Stomach (tissue), 4 donors: ENCODE results near the gene CPT1C.

Experiments used
- EP300 ChIP-seq: sonication (generic); formaldehyde crosslinking; IDR thresholded peaks from one replicate; pipeline ENCODE4 v1.6.1; 2017; ENCODE audit warnings: antibody characterized with exemption
- POLR2A ChIP-seq, 4 donors: fragments of 450-650 bp; IDR thresholded peaks; one replicate each; pipeline ENCODE4 v1.6.1; 2016; ENCODE audit warnings: antibody characterized with exemption in 4 of 4, control low read depth in 2 of 4, mild to moderate bottlenecking in 1 of 4, moderate library complexity in 1 of 4
- POLR2AphosphoS5 ChIP-seq, 3 donors: sonication (generic); formaldehyde crosslinking; IDR thresholded peaks; one replicate each; pipeline ENCODE4 v1.6.1; 2016; ENCODE audit warnings: antibody characterized with exemption in 3 of 3
- TF ChIP-seq, protein P1 (sequence below), 7 experiments: fragments of 450-650 bp in 4 of 7; fragments of 200-600 bp in 3 of 7; sonication (generic) in 3 of 7; IDR thresholded peaks; one replicate each; pipeline ENCODE4 v1.5.1; 2016 to 2019; ENCODE audit warnings: antibody characterized with exemption in 7 of 7, control low read depth in 2 of 7, mild to moderate bottlenecking in 1 of 7

DNA sequence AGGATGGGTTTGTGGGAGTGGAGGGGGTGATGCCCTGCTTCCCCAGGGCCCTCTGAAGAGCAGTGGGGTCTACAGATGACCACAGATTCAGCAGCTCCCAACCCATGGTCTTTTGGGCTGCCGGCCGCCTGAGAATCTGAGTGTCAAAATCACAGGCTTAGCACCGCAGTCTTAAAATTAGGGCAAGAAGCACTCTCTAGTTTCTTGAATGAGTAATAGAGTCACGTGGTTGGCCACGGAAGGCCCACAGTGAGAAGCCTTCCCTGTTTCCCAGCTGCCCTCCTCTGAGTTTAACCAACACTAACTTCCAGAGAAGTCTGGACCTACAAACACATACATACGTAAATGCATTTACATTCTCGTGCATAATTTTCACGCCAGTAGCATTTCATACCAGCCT lies 8.6 kb upstream of the CPT1C start:
- TF ChIP-seq POLR2A (IDR thresholded peaks at IDR 0.05) (no peak), POLR2AphosphoS5 (IDR thresholded peaks at IDR 0.05) (no peak), EP300 (no peak)
- TF ChIP-seq, protein P1, sequence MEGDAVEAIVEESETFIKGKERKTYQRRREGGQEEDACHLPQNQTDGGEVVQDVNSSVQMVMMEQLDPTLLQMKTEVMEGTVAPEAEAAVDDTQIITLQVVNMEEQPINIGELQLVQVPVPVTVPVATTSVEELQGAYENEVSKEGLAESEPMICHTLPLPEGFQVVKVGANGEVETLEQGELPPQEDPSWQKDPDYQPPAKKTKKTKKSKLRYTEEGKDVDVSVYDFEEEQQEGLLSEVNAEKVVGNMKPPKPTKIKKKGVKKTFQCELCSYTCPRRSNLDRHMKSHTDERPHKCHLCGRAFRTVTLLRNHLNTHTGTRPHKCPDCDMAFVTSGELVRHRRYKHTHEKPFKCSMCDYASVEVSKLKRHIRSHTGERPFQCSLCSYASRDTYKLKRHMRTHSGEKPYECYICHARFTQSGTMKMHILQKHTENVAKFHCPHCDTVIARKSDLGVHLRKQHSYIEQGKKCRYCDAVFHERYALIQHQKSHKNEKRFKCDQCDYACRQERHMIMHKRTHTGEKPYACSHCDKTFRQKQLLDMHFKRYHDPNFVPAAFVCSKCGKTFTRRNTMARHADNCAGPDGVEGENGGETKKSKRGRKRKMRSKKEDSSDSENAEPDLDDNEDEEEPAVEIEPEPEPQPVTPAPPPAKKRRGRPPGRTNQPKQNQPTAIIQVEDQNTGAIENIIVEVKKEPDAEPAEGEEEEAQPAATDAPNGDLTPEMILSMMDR (IDR thresholded peaks at IDR 0.05): no peak
